Fibroblast of skin of right biceps (primary cell): ENCODE data around the gene FGFR3.

Experiments used
- DNase-seq: peaks from one replicate; pipeline ENCODE4 v3.0.0-alpha.2; 2013

Gene FGFR3

DNA sequence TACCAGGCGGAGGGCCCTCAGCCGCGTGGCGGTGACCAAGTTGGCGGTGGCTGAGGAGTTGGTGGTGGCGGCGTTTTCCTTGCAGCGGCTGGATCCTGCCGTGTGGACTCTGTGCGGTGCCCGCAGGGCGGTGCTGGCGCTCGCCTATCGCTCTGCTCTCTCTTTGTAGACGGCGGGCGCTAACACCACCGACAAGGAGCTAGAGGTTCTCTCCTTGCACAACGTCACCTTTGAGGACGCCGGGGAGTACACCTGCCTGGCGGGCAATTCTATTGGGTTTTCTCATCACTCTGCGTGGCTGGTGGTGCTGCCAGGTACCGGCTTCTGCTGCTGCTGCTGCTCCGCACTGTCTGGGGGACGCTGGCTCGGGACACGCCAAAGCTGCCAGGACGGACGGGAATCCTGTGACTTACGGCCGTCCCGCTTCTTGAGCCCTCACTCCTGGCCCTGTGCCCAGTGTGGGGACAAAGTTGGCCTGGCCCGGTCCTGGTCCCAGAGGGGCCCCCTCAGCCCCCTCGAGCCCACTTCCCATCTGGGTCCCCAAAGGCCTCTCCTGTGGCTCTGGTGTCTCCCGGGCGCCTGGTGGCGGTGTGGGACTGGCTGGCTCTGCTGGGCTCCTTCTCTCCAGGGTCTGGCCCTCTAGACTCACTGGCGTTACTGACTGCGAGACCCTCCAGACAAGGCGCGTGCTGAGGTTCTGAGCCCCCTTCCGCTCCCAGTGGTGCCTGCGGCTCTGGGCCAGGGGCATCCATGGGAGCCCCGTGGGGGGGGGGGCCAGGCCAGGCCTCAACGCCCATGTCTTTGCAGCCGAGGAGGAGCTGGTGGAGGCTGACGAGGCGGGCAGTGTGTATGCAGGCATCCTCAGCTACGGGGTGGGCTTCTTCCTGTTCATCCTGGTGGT lies 10.7 kb downstream of the FGFR3 start:
- DNase-seq, result no peak

DNA sequence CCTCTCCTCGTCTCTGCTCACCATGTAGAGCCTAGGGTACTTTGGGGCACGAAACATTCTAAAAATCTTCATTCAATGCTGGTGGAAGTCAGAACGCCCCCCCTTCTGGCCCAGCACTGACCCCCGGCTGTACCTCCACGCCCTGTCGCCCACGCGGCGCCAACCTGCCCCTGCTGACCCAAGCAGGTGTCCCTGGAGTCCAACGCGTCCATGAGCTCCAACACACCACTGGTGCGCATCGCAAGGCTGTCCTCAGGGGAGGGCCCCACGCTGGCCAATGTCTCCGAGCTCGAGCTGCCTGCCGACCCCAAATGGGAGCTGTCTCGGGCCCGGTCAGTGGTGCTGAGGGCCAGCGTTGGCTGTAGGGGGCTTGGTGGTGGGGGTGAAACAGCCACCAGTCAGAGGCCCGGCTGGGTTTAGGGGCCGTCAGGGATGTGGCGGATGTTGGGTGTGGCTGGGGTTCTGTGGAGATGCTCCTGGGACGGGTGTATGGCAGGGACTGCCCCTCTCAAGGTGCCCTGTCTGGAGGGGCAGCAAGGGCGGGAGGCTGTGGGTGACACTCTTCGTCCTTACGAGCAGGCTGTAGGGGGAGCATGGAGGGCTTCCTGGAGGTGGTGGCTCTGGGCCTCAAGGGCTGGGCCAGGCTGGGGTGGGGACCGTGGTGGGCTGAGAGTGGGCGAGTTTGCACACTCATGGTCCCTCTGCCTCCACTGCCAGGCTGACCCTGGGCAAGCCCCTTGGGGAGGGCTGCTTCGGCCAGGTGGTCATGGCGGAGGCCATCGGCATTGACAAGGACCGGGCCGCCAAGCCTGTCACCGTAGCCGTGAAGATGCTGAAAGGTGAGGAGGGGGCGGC lies 11.8 kb downstream of the FGFR3 start:
- no peak for DNase-seq

DNA sequence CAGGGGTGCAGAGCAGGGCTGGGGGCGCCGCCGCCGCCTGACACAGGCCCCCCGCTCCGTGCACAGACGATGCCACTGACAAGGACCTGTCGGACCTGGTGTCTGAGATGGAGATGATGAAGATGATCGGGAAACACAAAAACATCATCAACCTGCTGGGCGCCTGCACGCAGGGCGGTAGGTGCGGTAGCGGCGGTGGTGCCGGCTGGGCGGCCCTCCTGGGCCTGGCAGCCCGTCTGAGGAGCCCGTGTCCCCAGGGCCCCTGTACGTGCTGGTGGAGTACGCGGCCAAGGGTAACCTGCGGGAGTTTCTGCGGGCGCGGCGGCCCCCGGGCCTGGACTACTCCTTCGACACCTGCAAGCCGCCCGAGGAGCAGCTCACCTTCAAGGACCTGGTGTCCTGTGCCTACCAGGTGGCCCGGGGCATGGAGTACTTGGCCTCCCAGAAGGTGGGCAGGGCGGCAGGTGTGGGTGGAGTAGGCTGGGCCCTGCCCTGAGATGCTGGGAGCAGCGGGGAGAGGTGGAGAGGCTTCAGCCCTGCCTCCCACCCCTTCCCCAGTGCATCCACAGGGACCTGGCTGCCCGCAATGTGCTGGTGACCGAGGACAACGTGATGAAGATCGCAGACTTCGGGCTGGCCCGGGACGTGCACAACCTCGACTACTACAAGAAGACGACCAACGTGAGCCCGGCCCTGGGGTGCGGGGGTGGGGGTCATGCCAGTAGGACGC lies 12.6 kb downstream of the FGFR3 start:
- DNase-seq, result no peak

GRCh38 chr4:1806223-1806564 lies 13.1 kb downstream of the FGFR3 start:
- no peak for DNase-seq

- no peak for DNase-seq
These were observed 13.7 kb downstream of the FGFR3 start for GRCh38 chr4:1806596-1807331.

DNA sequence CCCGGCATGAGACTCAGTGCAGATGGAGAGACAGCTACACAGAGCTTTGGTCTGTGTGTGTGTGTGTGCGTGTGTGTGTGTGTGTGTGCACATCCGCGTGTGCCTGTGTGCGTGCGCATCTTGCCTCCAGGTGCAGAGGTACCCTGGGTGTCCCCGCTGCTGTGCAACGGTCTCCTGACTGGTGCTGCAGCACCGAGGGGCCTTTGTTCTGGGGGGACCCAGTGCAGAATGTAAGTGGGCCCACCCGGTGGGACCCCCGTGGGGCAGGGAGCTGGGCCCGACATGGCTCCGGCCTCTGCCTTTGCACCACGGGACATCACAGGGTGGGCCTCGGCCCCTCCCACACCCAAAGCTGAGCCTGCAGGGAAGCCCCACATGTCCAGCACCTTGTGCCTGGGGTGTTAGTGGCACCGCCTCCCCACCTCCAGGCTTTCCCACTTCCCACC lies 14.3 kb downstream of the FGFR3 start:
- no peak for DNase-seq

- no peak for DNase-seq
These were observed 15.3 kb downstream of the FGFR3 start for GRCh38 chr4:1808396-1808795.

GRCh38 chr4:1808851-1809753 lies 16.0 kb downstream of the FGFR3 start:
- no peak for DNase-seq

GRCh38 chr4:1809754-1810502 lies 16.8 kb downstream of the FGFR3 start:
- peak; percentile 56 for DNase-seq

DNA sequence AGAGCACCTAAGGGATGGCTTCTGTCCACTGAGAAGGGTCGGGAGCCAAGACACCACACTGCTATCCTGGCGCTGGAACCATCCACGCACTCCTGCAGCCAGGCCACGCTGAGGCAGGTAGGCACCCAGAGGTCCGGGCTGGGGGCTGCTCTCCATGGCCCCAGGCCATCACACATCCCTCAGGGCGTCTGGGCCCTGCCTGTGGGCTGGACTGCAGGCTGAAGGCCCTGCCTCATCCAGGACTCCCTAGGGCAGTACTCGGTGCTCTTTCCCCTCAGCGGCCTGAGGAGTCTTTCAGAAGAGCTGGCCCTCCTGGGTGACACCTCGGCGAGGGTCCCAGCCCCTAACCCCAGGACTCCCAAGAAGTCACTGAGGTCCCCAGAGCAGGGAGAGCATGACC lies 17.7 kb downstream of the FGFR3 start:
- no peak for DNase-seq

DNA sequence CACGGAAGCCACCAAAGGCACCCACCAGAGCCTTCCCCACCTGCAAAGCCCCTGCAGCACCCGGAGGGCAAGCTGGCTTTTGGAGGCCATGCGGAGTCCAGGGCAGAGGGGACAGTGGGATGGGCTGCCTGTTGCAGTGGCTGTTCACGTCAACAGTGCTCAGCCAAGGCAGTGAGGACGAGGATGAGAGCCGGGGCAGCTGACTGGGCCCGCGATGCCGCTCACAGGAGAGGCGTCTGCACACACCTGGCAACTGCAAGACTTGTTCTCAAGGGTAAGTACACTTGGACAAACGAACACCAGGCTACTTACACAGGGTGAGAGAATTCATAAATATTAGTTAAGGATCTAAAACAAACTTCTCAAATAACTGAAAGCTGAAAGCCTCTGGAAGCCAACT lies 19.6 kb downstream of the FGFR3 start:
- DNase-seq, result no peak

DNA sequence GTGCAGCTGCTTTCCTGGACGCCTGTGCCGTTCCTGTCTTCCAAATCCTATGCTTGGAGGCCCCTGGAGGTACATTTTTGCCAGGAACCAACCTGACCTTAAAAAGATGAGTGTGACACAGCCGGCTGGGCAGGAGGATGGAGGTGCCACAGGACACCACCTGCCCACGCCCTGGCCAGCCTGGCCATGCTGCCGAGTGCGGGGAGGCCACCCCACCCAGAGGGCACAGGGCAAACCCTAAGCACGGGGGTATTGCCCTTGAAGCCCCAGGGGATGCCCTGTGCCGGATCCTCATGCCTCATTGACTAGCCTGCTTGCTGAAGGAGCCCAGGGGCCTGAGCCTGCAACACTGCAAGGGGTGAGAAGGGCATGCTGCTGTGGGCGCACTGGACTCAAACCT lies 20.1 kb downstream of the FGFR3 start:
- DNase-seq, result no peak

- no peak for DNase-seq
These were observed 20.8 kb downstream of the FGFR3 start for GRCh38 chr4:1813915-1814314.

- no peak for DNase-seq
These were observed 21.4 kb downstream of the FGFR3 start for GRCh38 chr4:1814453-1814852.

DNA sequence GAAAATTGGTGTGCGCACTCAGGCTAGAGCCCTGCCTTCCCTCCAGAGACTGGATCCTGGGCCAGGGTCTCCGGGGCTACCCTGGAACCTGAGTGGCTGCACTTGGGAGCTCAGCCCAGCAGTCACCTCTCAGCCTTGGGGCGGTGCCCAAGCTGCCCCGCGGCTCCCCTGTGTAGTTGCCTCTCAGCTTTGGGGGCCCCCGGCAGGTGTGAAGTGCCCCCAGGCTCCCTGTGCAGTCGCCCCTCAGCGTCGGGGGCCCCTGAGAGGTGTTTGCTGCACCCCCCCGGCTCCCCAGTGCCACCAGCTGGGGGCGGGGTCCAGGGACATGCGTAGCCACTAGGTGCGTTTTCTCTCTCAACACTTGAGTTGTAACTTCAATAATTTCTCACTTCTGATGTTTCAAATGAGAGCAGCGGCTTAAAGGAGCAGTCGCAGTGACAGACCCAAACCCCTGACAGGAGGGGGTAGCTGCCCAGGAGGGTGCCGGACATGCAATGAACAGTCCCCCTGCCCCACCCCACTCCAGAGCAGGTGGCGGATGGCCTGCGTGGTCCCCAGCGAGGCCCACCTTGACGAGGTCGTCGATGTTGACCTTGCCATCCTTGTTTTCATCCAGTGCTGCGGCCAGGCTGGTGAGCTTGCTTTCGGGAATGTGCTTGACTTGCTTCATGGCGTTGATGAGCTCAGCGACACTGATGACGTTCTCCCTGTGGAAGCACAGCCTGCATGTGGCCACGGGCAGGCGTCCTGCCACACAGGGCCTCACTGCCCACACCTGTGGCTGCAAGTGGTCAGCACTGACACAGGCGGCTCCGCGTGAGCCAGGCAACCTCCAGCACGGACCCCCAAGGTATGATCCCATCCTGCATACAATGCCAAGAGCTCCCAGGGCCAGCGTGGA lies 22.3 kb downstream of the FGFR3 start:
- DNase-seq, result no peak

- no peak for DNase-seq
These were observed 23.1 kb downstream of the FGFR3 start for GRCh38 chr4:1815997-1816860.

DNA sequence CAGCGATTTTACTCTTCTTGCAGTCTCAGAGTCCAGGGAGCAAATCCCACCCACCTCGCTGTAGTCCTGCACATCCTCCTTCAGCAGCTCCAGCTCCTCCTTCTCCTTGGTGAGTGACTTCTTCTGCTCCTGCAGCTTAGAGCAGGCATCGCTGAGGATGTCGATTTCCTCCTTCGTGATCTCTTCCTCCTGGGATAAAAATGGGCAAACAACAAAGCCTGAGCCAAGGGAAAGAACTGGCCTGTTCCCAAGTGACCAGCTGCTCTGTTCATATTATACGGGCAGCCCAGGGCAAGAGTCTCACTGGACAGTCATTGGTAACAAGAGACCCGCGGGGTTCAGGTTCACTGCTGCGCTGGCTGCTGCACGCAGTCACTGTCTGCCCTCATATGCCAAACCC lies 26.2 kb downstream of the FGFR3 start:
- DNase-seq, result no peak

DNA sequence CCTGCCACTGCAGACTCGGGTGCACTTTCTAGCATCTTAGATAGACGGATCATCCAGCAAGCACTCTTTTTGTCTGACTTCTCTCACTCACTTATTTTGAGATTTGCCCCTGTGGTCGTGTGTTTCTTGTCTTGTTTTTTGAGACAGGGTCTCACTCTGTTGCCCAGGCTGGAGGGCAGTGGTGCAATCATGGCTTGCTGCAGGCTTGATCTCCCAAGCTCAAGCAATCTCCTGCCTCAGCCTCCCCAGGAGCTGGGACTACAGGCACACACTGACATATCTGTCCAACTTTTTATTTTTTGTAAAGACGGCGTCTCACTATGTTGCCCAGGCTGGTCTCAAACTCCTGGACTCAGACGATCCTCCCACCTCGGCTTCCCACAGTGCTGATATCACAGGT lies 26.7 kb downstream of the FGFR3 start:
- DNase-seq, result no peak
